ENCODE measurements around the gene GAS2L1. TPM values are rescaled to one million over a fixed set of nuclear protein-coding genes. Genes with fewer than 3 reads are reported as not detected.

GAS2L1 gene
- total RNA-seq (under 1 TPM; 0.61 to 0.71 TPM), polyA plus RNA-seq (0.58 TPM)

- H3K4me1 Mint-ChIP-seq = peaks cover 10 to 35% (median 12%) of the 10 kb centered on the region in 3 donors
- peak within 1 kb of the TSS; percentile 79 to 88 (median 82) for H3K4me3 Mint-ChIP-seq
- Histone ChIP-seq H3K36me3 (ENCODE audit: insufficient read depth, low read length) (no peaks in the 10 kb centered on the region), H3K4me3 (ENCODE audit: low read length) (peak within 1 kb of the TSS; percentile 56), H3K27ac (ENCODE audit: low read depth, low read length) (peak within 1 kb of the TSS; percentile 24), H3K4me1 (ENCODE audit: insufficient read depth, low read length) (peaks cover 3% of the 10 kb centered on the region), H3K27me3 (ENCODE audit: insufficient read depth, low read length, poor library complexity, severe bottlenecking) (peaks cover 8% of the 10 kb centered on the region), H3K9me3 (ENCODE audit: low read length) (no peaks in the 10 kb centered on the region)
- DNase-seq = peak in 4 of 5 donors; percentile 15 to 24 (median 20)
- H3K27me3 Mint-ChIP-seq = peaks cover 9 to 20% of the 10 kb centered on the region in 2 donors
- POLR2A ChIA-PET = no interaction called here
- H3K36me3 Mint-ChIP-seq = peaks cover 0 to 3% (median 2%) of the 10 kb centered on the region in 3 donors
- CTCF ChIA-PET = no interaction called here
- no peaks in the 10 kb centered on the region for H3K9me3 Mint-ChIP-seq
- H3K27ac Mint-ChIP-seq = peak within 1 kb of the TSS in 2 of 8 donors; percentile 34 to 76
These were observed at the start of gene GAS2L1 for GRCh38 chr22:29306175-29306834. Gene GAS2L1 (plus strand): TSS chr22:29306650. CDS start chr22:29308106, 1,456 bp downstream.

DNA sequence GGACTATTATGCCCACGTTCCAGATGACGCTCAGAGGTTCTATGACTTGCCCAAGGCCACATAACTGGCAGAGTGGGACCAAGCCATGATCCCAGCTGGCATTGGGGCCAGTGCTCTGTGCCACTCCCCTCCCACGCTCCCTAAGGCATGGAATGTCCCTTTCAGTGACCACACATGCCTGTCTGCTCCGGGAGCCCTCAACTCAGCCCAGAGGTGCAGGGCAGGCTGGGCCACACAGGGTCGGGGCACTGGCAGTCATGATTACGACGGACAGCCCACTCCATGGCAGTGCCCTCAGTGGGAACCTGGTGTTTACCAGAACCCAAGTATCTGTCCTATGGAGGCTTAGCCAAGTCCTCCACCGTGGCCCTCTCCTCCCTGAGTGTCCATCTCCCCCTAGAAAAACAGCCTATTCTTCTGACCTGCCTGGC, 48.7 kb upstream of the GAS2L1 start:
- H3K36me3 ChIP-seq (ENCODE audit: insufficient read depth, low read length) = no peaks in the 10 kb centered on the region
- peaks cover 1 to 4% of the 10 kb centered on the region in 2 donors for H3K27me3 Mint-ChIP-seq
- DNase-seq = no peak
- no peaks in the 10 kb centered on the region for H3K4me1 ChIP-seq (ENCODE audit: insufficient read depth, low read length)
- POLR2A ChIA-PET = no interaction called here
- CTCF ChIA-PET = no interaction called here
- H3K27ac ChIP-seq (ENCODE audit: low read depth, low read length) = no peak overlapping the region
- no peak overlapping the region for H3K27ac Mint-ChIP-seq
- H3K4me3 Mint-ChIP-seq = no peak overlapping the region
- no peak overlapping the region for H3K4me3 ChIP-seq (ENCODE audit: low read length)
- H3K9me3 Mint-ChIP-seq = peaks cover 0 to 1% (median 0%) of the 10 kb centered on the region in 5 donors
- H3K9me3 ChIP-seq (ENCODE audit: low read length) = no peaks in the 10 kb centered on the region
- peaks cover 0 to 2% (median 0%) of the 10 kb centered on the region in 3 donors for H3K36me3 Mint-ChIP-seq
- no peaks in the 10 kb centered on the region for H3K27me3 ChIP-seq (ENCODE audit: insufficient read depth, low read length, poor library complexity, severe bottlenecking)
- no peaks in the 10 kb centered on the region for H3K4me1 Mint-ChIP-seq

GRCh38 chr22:29258407-29259252, 47.8 kb upstream of the GAS2L1 start:
- Mint-ChIP-seq H3K4me3 (no peak overlapping the region), H3K27me3 (peaks cover under 1 to 1% of the 10 kb centered on the region in 2 donors), H3K9me3 (peaks cover 0 to 1% (median 0%) of the 10 kb centered on the region in 5 donors), H3K4me1 (no peaks in the 10 kb centered on the region), H3K36me3 (peaks cover 0 to 2% (median 0%) of the 10 kb centered on the region in 3 donors), H3K27ac (peak overlapping the region in 1 of 8 donors; percentile 29)
- Histone ChIP-seq H3K4me3 (ENCODE audit: low read length) (no peak overlapping the region), H3K27me3 (ENCODE audit: insufficient read depth, low read length, poor library complexity, severe bottlenecking) (no peaks in the 10 kb centered on the region), H3K36me3 (ENCODE audit: insufficient read depth, low read length) (no peaks in the 10 kb centered on the region), H3K9me3 (ENCODE audit: low read length) (no peaks in the 10 kb centered on the region), H3K4me1 (ENCODE audit: insufficient read depth, low read length) (no peaks in the 10 kb centered on the region), H3K27ac (ENCODE audit: low read depth, low read length) (no peak overlapping the region)
- ChIA-PET CTCF (no interaction called here), POLR2A (no interaction called here)
- no peak for DNase-seq

DNA sequence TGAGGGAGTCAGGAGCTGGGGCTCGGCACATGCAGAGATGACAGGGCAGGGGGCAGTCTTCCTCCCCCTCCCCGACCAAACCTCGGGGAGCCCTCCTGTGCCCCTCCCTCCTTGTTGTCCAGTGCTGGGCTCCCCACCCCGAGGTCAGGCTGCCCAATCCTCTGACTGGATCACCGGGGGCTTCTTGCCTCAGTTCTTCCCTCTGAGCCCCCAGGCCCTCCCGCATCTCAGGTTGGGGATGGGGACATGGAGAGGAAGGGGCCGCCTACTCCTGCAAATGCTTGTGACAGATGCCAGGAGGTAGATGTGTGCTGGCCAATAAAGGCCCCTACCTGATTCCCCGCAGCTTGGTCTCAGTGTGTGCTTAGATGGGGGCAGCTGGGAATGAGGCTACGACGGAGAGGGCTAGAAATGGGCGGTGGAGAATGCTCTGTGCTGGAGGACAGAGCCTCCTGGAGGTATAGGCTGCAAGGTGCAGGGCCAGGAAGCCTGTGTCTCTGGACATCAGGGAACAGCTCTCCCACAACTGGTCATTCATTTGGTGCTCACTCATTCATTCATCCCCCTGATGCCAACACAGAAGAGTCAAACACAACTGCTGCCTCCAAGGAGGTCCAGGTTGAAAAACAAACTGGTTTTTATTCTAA, 47.1 kb upstream of the GAS2L1 start:
- H3K4me3 Mint-ChIP-seq = no peak overlapping the region
- H3K9me3 Mint-ChIP-seq = peaks cover 0 to 1% (median 0%) of the 10 kb centered on the region in 5 donors
- Histone ChIP-seq H3K9me3 (ENCODE audit: low read length) (no peaks in the 10 kb centered on the region), H3K27ac (ENCODE audit: low read depth, low read length) (no peak overlapping the region), H3K27me3 (ENCODE audit: insufficient read depth, low read length, poor library complexity, severe bottlenecking) (no peaks in the 10 kb centered on the region), H3K4me1 (ENCODE audit: insufficient read depth, low read length) (no peaks in the 10 kb centered on the region), H3K4me3 (ENCODE audit: low read length) (no peak overlapping the region), H3K36me3 (ENCODE audit: insufficient read depth, low read length) (no peaks in the 10 kb centered on the region)
- DNase-seq = no peak
- CTCF ChIA-PET = no interaction called here
- H3K27me3 Mint-ChIP-seq = peaks cover 0 to 1% of the 10 kb centered on the region in 2 donors
- POLR2A ChIA-PET = interaction anchor here (0.6 kb wide), 1 partner anchor 9 kb away, joined by 4 read pairs; the partner anchor contains the start of gene EWSR1
- no peak overlapping the region for H3K27ac Mint-ChIP-seq
- peaks cover 0 to 4% (median 0%) of the 10 kb centered on the region in 3 donors for H3K36me3 Mint-ChIP-seq
- no peaks in the 10 kb centered on the region for H3K4me1 Mint-ChIP-seq

GRCh38 chr22:29260031-29260560, 46.4 kb upstream of the GAS2L1 start:
- no peaks in the 10 kb centered on the region for H3K4me1 ChIP-seq (ENCODE audit: insufficient read depth, low read length)
- H3K27ac Mint-ChIP-seq = no peak overlapping the region
- H3K27me3 ChIP-seq (ENCODE audit: insufficient read depth, low read length, poor library complexity, severe bottlenecking) = no peaks in the 10 kb centered on the region
- no peaks in the 10 kb centered on the region for H3K4me1 Mint-ChIP-seq
- no peak overlapping the region for H3K4me3 Mint-ChIP-seq
- peaks cover 0 to 5% (median 0%) of the 10 kb centered on the region in 3 donors for H3K36me3 Mint-ChIP-seq
- no peak for DNase-seq
- H3K36me3 ChIP-seq (ENCODE audit: insufficient read depth, low read length) = no peaks in the 10 kb centered on the region
- ChIA-PET CTCF (no interaction called here), POLR2A (interaction anchor here (0.6 kb wide), 1 partner anchor 8 kb away, joined by 4 read pairs; the partner anchor contains the start of gene EWSR1)
- H3K4me3 ChIP-seq (ENCODE audit: low read length) = no peak overlapping the region
- no peak overlapping the region for H3K27ac ChIP-seq (ENCODE audit: low read depth, low read length)
- H3K9me3 Mint-ChIP-seq = peaks cover 0 to 1% (median 0%) of the 10 kb centered on the region in 5 donors
- no peaks in the 10 kb centered on the region for H3K9me3 ChIP-seq (ENCODE audit: low read length)
- H3K27me3 Mint-ChIP-seq = no peaks in the 10 kb centered on the region

DNA sequence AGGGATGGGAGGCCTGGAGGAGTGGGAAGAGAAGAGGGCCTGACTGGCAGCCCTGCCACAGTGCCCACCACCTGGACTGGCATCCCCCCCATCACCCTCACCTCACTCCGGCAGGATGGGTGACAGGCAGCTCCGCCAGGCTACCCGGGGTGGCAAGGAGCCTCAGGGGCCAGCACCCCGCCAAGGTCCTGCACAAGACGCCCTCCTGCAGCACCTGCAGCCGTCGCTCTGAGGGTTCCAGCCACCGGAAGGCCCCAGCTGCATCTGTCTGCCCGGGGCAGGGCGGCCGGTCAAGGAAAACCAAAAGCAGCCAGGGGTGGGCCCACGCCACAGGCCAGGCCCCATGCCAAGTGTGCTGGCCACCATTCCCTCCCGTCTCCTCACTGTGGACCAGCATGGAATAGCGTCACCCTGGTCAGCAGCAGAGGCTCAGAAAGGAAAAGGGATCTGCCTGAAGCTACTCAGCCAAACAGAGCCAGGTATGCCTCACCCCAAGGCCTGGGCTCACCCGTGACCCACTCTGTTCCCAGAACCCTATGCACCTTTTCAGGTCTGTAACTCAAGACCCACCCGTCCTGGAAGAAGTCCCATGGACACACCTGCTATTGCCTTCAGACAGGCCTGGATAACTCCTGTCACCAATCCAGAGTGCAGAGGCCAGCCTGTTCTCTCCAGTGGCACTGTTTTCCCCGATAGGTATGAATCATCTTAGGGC, 45.7 kb upstream of the GAS2L1 start:
- Histone ChIP-seq H3K9me3 (ENCODE audit: low read length) (no peaks in the 10 kb centered on the region), H3K4me1 (ENCODE audit: insufficient read depth, low read length) (no peaks in the 10 kb centered on the region), H3K27me3 (ENCODE audit: insufficient read depth, low read length, poor library complexity, severe bottlenecking) (no peaks in the 10 kb centered on the region), H3K27ac (ENCODE audit: low read depth, low read length) (no peak overlapping the region), H3K36me3 (ENCODE audit: insufficient read depth, low read length) (no peaks in the 10 kb centered on the region), H3K4me3 (ENCODE audit: low read length) (no peak overlapping the region)
- Mint-ChIP-seq H3K4me3 (no peak overlapping the region), H3K4me1 (no peaks in the 10 kb centered on the region), H3K9me3 (peaks cover 0 to 1% (median 0%) of the 10 kb centered on the region in 5 donors), H3K27ac (no peak overlapping the region), H3K36me3 (peaks cover 0 to 5% (median 0%) of the 10 kb centered on the region in 3 donors), H3K27me3 (no peaks in the 10 kb centered on the region)
- ChIA-PET CTCF (interaction anchor here (1.8 kb wide), 1 partner anchor 15 kb away, joined by 6 read pairs; no protein-coding TSS in a partner anchor), POLR2A (interaction anchor here (0.6 kb wide), 1 partner anchor 15 kb away, joined by 3 read pairs; no protein-coding TSS in a partner anchor)
- DNase-seq = no peak

GRCh38 chr22:29263791-29264276, 42.6 kb upstream of the GAS2L1 start:
- Mint-ChIP-seq H3K9me3 (peaks cover 0 to 1% (median 0%) of the 10 kb centered on the region in 5 donors), H3K27me3 (peaks cover 0 to 2% of the 10 kb centered on the region in 2 donors), H3K27ac (no peak overlapping the region), H3K4me3 (no peak overlapping the region), H3K4me1 (peaks cover 14 to 20% (median 16%) of the 10 kb centered on the region in 3 donors), H3K36me3 (peaks cover 0 to 15% (median 0%) of the 10 kb centered on the region in 3 donors)
- H3K27me3 ChIP-seq (ENCODE audit: insufficient read depth, low read length, poor library complexity, severe bottlenecking) = no peaks in the 10 kb centered on the region
- peaks cover 14% of the 10 kb centered on the region for H3K4me1 ChIP-seq (ENCODE audit: insufficient read depth, low read length)
- no peak for DNase-seq
- H3K36me3 ChIP-seq (ENCODE audit: insufficient read depth, low read length) = no peaks in the 10 kb centered on the region
- ChIA-PET CTCF (no interaction called here), POLR2A (no interaction called here)
- no peaks in the 10 kb centered on the region for H3K9me3 ChIP-seq (ENCODE audit: low read length)
- H3K4me3 ChIP-seq (ENCODE audit: low read length) = no peak overlapping the region
- H3K27ac ChIP-seq (ENCODE audit: low read depth, low read length) = no peak overlapping the region
